GM21390 (cell line): ENCODE results near the gene BYSL.
"Not testable (repeated sequence)": the region's sequence is repeated elsewhere in the genome, so short reads cannot be mapped to it uniquely, and the experiment has no call there.

Experiments used
- ATAC-seq: cut with Tn5 transposase; IDR thresholded peaks from one replicate; pipeline ENCODE4 v1.9.1; 2021; ENCODE audit not compliant: unreplicated experiment

Gene BYSL

DNA sequence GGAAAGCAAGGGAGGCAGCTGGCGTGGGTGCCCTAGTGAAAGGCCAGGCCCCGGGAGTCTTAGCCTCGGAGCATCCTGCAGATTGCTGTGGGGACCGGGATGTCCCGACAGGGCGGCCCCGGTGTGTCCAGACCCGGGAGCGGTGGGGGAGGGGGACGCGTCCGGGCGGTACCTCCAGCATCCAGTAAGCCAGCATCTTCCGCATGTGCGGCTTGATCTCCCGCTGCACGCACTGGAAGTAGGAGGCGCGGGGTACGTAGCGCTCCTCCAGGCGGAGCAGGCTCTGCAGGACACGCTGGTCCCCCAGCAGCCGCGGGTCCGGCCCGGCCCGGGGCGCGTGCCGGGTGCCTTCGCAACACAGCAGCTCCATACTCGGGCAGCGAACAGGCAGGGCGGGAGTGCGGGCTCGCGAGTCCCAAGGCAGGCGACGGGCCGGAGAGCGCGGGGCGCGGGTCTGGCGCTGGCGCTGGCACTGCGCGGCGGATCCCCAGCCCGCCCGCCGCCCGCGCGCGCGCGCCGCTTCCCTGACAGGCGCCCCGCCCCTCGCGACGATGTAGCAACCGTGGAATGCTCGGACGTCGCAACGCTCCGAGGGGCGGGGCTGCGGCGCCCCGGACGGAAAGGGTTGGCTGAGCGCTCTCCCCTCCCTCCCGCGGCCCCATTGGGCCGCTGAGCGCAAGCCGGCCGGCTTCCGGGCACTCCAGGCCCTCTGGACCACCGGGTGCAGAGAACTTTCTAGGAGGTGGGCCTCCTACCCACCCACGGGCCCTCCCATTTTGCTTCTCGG lies 20.2 kb downstream of the BYSL start, which contains the start of gene CCND3:
Gene CCND3, minus strand, starts transcription at position 529 of the 787 bp plus-strand sequence. Its CDS starts 159 bp downstream, at position 370.
- peak; percentile 85 for ATAC-seq

DNA sequence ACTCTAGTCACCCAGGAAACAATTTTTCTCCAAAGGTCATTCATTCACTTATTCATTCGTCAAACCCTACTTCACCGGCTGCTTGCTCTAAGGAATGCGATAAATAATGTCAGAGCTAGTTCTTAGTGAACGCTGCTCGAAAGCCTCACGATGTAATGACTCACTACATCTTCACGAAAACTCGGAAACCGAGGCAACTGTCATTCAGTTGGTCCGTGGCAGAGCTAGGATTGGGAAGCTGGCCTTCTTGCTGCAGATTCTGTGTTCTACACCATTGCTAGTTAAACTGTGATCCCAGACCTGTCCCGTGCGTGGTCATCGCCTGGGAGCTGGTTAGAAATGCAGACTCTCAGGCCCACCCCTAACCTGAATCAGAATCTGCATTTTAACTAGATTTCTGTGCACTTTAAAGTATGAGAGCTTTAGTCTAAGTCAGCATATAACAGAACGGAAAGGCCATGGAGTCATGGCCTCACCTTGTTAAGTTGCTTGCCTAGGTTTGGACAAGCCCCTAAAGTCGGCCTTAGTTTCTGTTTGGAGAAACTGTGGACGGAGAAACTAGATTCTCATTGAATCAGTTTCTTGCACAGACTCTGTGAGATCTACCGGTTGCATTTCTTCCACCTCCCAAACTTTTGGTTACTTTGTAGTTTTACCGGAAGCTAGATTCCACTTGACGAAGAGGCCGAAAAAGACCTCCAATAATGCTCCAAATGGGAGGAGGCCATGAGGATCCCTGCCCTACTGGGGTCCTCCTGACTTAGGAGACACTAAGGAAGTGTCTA lies 21.0 kb downstream of the BYSL start:
- ATAC-seq = peak; percentile 4

DNA sequence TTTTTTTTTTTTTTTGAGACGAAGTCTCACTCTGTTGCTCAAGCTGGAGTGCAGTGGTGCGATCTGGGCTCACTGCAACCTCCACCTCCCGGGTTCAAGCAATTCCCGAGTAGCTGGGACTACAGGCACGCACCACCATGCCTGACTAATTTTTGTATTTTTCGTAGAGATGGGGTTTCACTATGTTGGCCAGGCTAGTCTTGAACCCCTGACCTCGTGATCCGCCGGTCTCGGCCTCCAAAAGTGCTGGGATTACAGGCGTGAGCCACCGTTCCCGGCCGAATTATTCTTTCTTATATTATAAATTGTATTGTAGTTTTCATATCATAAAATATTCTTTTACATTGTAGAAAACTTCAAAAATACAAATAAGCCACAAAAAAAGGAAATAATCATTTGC lies 21.6 kb downstream of the BYSL start:
- not testable (repeated sequence) for ATAC-seq

DNA sequence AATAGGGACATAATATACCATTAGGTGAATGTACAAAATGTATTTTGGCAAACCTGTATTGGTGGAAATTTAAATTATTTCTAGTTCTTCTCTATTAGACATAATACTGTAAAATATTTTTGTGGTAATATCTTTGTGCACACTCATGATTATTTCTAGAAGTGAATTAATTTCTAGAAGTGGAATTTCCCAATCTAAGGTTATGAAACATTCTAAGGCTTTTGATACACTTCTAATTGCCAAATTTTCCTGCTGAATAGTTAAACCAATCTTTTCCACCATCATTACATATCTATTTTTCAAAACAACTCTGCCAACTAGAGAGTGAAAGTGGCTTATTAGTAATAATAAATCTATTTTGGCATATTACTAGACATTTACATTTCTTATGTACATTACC lies 22.2 kb downstream of the BYSL start:
- ATAC-seq = no peak

DNA sequence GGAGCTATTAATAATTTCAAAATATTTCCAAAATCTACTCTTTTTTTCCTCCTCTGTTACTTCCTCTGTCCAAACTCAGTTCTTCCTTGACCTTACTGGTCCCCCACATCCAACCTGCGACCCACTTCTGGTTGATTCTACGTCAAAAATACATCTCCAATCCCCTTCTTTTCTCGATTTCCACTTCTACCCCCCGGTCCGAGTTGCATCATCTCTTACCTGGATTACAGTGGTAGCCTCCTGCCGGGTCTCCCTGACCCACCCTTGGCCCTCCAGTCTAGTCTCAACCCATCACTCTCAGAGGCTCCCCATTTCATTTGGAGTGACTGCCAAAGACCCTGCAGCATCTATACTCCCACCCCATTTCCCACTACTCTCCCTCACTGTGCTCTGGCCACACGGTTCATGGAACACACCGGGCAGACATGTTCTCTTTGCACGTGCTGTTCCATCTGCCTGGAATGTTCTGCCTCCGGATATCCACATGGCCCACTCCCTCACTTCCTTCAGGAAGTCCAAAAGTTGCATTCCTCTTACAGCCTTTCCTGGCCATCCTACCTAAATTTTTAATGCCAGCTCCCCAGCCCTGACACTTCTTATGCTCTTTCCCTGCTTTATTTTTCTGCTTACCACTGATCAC lies 26.4 kb downstream of the BYSL start:
- ATAC-seq = no peak

DNA sequence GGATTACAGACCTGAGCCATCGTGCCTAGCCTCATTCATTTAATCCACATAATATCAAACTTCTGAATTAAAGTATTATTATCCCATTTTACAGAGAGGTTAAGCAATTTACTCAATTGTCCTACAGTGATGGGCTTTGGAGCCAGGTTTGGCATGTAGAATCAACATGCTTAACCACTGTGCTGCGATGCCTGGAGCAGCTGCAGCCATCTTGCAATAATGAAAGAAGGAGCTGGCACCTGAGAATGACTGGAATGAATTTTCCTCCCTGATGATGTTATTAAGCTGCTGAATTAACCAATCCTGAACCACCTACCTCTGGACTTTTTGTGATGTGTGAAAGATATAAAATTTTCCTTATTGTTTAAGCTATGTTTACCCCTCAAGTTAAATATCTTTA lies 33.4 kb downstream of the BYSL start:
- no peak for ATAC-seq

DNA sequence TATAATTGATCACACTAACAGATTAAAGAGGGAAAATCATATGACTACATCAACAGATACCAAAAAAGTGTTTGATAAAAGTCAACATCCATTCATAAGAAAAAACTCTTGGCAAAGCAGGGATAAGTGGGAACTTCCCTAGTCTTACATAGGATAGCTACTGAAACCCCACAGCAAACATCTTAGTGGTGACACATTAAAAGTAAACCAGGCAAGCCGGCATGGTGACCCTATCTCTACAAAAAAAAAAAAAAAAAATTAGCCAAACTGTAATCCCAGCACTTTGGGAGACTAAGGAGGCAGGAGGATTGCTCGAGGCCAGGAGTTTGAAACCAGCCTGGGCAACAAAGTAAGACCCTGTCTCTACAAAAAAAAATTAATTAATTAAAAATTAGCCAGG lies 34.1 kb downstream of the BYSL start:
- ATAC-seq = no peak

DNA sequence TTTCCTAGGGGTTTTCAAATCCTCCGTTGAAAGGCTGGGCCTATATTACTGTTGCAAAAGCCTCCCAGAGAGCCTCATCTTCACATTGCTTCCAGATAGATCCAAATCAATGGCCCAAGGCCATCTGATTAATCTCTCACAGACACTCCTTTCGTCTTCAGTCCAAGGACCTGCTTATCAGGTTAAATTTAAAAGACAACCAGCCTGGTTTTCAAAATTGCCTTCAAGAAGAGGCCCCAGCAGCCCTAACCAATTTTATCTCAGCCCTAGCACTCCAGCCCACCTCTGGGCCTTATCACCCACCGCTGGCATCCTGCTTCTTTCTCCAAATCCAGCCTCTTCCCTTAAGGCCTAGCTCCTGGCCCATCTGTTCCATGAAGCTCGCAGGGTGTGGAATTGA lies 35.8 kb downstream of the BYSL start:
- ATAC-seq = no peak

DNA sequence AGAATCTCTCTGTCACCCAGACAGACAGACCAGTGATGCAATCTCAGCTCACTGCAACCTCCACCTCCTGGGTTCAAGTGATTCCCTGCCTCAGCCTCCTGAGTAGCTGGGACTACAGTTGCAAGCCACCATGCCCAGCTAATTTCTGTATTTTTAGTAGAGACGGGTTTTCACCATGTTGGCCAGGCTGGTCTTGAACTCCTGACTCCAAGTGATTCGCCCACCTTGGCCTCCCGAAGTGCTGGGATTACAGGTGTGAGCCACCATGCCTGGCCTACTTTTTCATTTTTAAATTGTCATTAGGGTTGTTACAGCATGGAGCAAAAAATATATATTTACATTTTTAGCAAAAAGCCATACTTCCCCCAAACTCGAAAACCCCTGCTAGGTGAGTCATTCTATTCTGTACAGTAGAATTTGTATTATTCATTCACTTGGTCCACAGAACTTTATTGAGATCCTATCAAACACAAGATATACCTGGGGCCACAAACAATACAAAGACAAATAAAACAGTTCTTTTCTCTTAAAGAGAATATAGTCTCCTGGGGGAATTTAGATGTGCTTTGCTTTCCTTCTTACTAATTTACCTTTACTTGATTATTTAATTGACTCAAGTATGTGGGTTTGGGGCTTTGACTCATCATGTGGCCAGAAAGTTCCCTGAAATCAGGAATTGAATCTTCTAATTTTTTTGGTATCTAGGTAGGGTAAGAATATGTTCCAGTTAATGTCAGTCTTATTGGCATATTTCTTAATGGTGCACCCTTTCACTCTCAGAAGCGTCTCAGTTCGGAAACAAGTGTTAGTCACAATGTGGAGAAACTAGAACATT lies 36.9 kb downstream of the BYSL start:
- ATAC-seq = no peak

DNA sequence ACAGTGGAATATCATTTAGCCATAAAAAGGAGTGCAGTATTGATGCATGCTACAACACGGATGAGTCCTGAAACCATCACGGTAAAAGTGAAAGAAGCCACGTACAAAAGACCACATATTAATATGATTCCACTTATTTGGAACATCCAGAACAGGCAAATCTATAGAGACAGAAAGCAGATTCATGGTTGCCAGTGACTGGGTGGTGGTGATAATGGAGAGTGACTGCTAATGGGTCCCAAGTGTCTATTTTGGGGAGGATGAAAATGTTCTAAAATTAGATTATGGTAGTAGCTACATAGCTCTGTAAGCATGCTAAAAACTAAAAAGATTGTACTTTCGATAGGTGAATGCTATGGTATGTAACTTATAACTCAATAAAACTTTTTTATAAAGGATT lies 38.7 kb downstream of the BYSL start:
- no peak for ATAC-seq

DNA sequence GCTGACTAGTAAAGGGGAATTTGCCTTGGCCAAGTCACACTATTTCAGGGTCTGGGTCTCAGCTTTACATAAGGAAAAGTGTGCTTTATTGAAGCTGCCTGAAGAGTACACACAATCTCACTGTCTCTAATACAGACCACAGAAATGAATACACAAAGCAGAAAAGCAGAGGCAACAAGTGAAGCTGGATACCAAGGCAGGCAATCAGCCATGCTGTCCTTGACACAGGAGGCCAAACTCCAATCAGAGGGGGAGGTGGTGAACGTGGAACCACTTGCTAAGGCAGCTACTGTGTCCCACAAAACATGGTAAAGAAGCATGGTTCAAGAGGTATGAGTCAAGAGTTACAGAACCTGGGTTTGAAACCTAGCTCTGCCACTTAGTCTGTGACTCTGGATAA lies 42.1 kb downstream of the BYSL start:
- no peak for ATAC-seq

DNA sequence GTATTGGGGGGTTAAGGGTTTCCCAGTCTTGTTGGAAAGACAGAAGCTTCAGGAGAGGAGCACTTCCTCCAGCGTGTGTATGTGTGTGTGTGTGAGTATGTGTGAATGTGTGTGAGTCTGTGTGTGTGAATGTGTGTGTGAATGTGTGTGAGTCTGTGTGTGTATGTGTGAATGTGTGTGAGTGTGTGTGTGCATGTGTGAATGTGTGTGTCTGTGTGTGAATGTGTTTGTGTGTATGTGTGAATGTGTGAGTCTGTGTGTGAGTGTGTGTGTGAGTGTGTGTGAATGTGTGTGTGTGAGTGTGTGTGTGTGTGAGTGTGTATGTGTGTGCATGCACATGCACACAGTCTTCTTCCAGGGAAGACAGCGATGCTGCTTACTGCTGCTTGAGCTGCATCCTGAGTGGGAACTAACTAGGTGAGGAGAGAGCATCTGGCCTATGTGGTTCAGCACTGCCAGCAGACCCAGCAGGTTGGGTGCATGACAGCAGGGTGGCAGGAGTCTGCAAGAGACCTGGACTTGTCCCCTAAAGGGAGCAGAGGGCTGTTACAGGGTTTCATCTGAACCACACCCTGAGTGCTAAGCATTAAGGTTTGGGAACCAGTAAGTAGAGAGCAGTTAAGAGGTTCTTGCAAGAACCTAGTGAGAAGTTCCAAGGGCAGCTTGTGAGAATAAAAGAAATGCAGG lies 43.0 kb downstream of the BYSL start:
- no peak for ATAC-seq

DNA sequence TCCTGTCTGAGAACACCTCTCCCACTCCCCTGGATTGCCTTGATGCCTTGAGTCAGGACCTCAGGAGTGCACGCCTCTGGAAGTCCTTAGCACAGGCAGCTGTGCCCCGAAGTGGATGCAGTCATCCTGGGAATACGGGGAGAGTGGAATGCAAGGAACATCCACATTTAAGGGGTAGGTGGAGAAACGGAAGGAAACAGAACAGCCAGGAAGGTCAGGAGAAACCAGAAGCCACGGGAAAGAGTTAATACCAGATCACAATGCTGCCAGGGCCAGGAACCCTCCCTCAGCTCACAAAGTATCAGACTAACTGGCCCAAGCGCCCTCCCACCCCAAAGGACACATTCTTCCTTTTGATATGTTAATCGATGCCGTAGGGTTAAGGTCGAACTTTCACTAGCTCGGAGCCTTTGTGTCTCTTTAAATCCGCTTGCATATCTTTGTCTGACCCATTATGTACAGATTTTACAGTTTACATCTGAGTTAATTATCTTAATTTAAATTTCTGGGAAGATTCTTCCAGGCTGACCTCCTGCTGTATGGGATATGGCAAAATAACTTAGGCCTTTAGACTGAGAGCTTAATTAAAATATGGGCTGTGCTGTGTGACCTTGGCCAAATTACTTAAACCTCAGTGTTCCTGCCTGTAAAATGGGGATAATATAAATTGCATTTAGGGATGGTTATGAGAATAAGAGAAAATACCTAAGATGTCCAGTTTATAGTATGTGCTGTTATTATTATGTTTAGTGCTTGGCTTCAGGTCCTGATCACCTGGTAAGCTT lies 44.3 kb downstream of the BYSL start:
- ATAC-seq = no peak

DNA sequence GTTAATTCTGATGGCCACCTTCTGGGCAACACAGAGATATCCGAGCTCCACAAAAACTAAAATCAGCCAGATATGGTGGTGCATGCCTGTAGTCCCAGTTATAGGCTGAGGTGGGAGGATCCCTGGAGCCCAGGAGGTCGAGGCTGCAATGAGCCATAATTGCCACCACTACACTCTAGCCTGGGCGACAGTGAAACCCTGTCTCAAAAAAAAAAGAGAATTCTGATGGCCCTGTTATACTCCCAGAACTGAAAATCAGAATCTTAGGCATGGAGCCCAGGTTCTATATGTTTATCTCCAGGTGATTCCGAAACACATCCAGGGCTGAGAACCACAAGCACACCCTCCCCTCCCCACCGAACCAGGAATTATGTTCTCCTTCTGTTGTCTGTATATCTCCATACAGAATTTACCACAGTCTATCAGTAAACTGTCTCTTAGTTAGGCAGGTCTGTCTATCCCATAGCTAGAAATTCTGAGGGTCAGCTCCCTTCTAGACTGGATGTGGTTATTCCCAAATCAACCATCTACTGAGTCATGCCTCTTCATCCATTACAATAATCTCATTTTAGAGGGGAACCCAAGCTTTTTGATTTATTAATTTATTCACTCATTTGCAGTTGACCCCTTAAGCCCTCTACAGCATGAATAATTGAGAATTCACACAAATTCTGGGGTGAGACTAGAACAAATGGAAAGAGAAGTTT lies 45.1 kb downstream of the BYSL start:
- ATAC-seq = no peak

DNA sequence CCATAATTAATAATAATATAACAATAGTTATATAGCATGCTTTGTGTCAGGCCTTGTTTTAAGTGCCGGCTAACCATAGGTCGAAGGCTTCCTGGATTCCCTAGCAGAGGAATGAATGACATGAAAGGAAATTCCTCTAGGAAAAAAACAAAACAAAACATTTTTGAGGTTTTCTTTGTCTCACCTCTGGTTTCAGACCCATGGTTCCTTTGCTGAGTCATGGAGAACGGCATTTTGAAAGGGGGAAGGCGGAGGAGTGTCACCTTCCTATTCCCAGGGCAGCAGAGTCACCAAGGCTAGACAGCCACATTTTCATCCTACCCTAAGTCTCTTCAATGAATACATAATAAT lies 45.6 kb downstream of the BYSL start:
- no peak for ATAC-seq

DNA sequence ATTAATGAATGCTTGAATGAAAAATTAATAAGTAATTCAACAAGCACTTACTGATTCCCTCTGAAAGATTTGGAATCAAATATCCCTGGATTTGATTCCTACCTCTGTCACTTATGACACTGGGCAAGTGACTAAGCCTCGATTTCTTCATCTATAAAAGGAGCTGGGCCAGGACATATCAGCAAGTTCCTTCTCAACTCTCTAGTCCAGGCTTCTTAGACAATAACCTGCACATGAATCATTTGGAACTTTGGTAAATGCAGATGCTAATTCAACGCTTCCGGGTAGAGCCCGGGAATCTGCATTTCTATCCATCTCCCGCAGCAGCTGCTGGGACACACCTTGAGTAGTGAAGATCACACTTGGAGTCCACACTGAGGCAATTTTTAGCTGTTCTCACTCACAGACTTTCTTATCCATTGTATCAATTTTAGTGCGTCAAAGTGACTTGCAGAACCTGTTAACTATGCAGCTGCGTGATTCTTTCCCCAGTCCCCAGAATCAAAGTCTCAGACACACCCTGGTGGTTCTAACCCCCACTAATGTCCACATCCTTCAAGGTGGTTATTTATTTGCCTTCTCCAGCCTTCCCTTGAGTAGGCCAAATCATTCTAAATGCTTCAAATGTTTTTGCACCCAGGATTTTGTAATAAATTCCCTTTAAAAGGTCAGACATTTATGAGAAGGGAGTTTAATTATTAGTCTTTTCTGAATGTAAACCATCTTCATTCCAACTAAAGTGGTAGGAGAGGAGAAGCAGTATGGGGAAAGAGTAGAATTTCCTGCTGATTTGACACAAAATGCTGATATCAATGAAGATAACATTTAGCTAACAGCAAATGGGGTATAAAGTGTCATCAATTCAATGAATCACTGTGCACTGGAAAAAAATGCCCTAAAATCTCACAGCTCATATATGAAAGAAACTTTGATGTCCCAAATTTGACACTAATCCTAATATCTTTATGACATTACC lies 46.3 kb downstream of the BYSL start:
- no peak for ATAC-seq

DNA sequence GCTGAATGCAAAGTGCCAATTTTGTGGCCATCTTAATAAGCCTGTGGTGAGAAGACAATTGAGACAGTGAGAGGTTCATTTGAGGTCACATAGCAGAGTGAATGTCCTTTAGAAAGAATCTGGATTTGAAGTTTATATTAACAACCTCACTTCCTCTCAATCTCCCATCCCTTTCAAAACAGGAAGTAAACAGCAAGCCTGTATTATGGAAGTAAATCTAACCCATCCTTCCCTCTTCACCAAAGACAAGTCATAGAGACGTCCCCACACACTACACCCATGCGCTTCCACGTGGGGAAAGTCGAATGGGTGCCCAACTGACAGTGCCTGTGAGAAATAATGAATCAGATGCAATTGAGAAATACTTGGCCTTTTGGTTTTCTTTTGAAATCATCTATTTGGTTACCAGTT lies 49.1 kb downstream of the BYSL start:
- no peak for ATAC-seq

DNA sequence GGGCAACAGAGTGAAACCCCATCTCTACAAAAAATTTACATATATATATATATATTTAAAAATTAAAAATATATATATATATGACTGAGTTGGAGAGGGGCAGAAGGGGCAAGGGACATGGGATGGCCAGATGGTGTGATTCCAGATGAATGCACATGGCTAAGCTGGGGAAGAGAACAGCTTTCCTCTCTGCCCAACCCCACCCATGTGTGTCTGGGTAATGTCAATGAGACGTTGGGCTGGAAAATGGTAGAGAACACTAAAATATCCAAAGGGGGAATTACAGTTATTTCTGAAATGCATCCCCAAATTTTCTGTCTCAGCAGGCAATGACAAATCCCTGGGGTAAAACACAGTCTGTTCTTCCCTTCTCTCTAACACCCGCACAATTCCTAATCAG lies 51.5 kb downstream of the BYSL start:
- ATAC-seq = no peak
